Thoracic aorta (tissue), 2 donors: ENCODE results near the gene DHRS7. TPM values are rescaled to one million over a fixed set of nuclear protein-coding genes. Genes with fewer than 3 reads are reported as not detected.

Experiments
- ATAC-seq: fragments of 150-250 bp; one replicate; pipeline ENCODE4 v1.8.0; 2017; ENCODE audit warnings: low read depth; ENCODE audit not compliant: insufficient number of reproducible peaks, low FRiP score
- DNase-seq: peaks from one replicate; pipeline ENCODE4 v3.0.0-alpha.2; 2020; ENCODE audit warnings: low spot score
- H3K27ac ChIP-seq, 2 donors: fragments of 200-600 bp; sonication (generic); 1 replicate in 1 of 2; 2 replicates in 1 of 2; pipeline ENCODE4 v1.5.1; 2016; ENCODE audit warnings: mild to moderate bottlenecking in 2 of 2, moderate library complexity in 2 of 2
- H3K27me3 ChIP-seq: fragments of 200-600 bp; sonication (generic); replicated peaks from 2 replicates; pipeline ENCODE4 v1.6.0; 2016; ENCODE audit warnings: mild to moderate bottlenecking; ENCODE audit not compliant: insufficient read depth
- H3K36me3 ChIP-seq: fragments of 200-600 bp; sonication (generic); one replicate; pipeline ENCODE4 v1.5.1; 2016
- H3K4me1 ChIP-seq, 2 donors: fragments of 200-600 bp; sonication (generic); 1 replicate in 1 of 2; 2 replicates in 1 of 2; pipeline versions ENCODE4 v1.5.1 to v1.6.0; 2016; ENCODE audit warnings: low read depth in 2 of 2, mild to moderate bottlenecking in 1 of 2; ENCODE audit not compliant: control insufficient read depth in 1 of 2
- H3K4me3 ChIP-seq: fragments of 200-600 bp; sonication (generic); 2 replicates; pipeline ENCODE4 v1.5.1; 2016; ENCODE audit warnings: mild to moderate bottlenecking
- H3K9me3 ChIP-seq: fragments of 200-600 bp; sonication (generic); 2 replicates; pipeline ENCODE4 v1.5.1; 2016
- CTCF ChIP-seq: fragments of 200-600 bp; sonication (generic); IDR thresholded peaks from one replicate; pipeline ENCODE4 v1.5.1; 2019; ENCODE audit warnings: antibody characterized with exemption
- total RNA-seq, 2 donors: library from RNA; depleted of rRNA; stranded (reverse); fragments of >200 nt; gene quantifications; one replicate each; pipeline versions ENCODE4 v1.1.0 to v1.2.3, GENCODE V29; 2016

The DHRS7 gene
- total RNA-seq, 2 donors from 2014 or later, result 74.2 to 117 TPM

GRCh38 chr14:60183741-60184140 is 18.5 kb upstream of the DHRS7 start:
- no peak for TF ChIP-seq CTCF
- ATAC-seq, result no peak
- H3K27ac ChIP-seq, result peak overlapping the region in 1 of 2 donors; percentile 36

GRCh38 chr14:60183138-60183537 is 17.9 kb upstream of the DHRS7 start:
- TF ChIP-seq CTCF, result no peak
- Histone ChIP-seq H3K27ac (no peak overlapping the region), H3K4me3 (no peak overlapping the region), H3K9me3 (no peaks in the 10 kb centered on the region), H3K27me3 (no peaks in the 10 kb centered on the region), H3K4me1 (peaks cover 6 to 15% of the 10 kb centered on the region in 2 donors), H3K36me3 (no peaks in the 10 kb centered on the region)
- no peak for DNase-seq
- no peak for ATAC-seq

More at GRCh38 chr14:60183741-60184140, 18.5 kb upstream of the DHRS7 start:
- H3K9me3 ChIP-seq, result no peaks in the 10 kb centered on the region
- no peak for DNase-seq
- H3K4me1 ChIP-seq, result peaks cover 6 to 15% of the 10 kb centered on the region in 2 donors
- no peaks in the 10 kb centered on the region for H3K36me3 ChIP-seq
- no peaks in the 10 kb centered on the region for H3K27me3 ChIP-seq
- peak overlapping the region; percentile 72 for H3K4me3 ChIP-seq

GRCh38 chr14:60179431-60179869 is 14.3 kb upstream of the DHRS7 start:
- peaks cover 6 to 15% of the 10 kb centered on the region in 2 donors for H3K4me1 ChIP-seq
- ATAC-seq, result no peak
- no peak overlapping the region for H3K27ac ChIP-seq

GRCh38 chr14:60178820-60179219 is 13.6 kb upstream of the DHRS7 start:
- DNase-seq, result no peak
- no peaks in the 10 kb centered on the region for H3K27me3 ChIP-seq
- no peaks in the 10 kb centered on the region for H3K36me3 ChIP-seq
- H3K27ac ChIP-seq, result no peak overlapping the region
- no peak for TF ChIP-seq CTCF
- peaks cover 6 to 12% of the 10 kb centered on the region in 2 donors for H3K4me1 ChIP-seq
- no peak for ATAC-seq
- H3K4me3 ChIP-seq, result no peak overlapping the region
- H3K9me3 ChIP-seq, result no peaks in the 10 kb centered on the region

More at GRCh38 chr14:60179431-60179869, 14.3 kb upstream of the DHRS7 start:
- H3K4me3 ChIP-seq, result no peak overlapping the region
- H3K27me3 ChIP-seq, result no peaks in the 10 kb centered on the region
- no peak for DNase-seq
- H3K36me3 ChIP-seq, result no peaks in the 10 kb centered on the region
- H3K9me3 ChIP-seq, result no peaks in the 10 kb centered on the region
- no peak for TF ChIP-seq CTCF

GRCh38 chr14:60178164-60178563 is 13.0 kb upstream of the DHRS7 start:
- DNase-seq, result no peak
- ATAC-seq, result no peak
- Histone ChIP-seq H3K9me3 (no peaks in the 10 kb centered on the region), H3K27ac (no peak overlapping the region), H3K4me1 (peaks cover 6 to 9% of the 10 kb centered on the region in 2 donors), H3K4me3 (no peak overlapping the region), H3K36me3 (no peaks in the 10 kb centered on the region), H3K27me3 (no peaks in the 10 kb centered on the region)
- no peak for TF ChIP-seq CTCF
